ENCODE measurements around the gene MCM9.

Gene MCM9

DNA sequence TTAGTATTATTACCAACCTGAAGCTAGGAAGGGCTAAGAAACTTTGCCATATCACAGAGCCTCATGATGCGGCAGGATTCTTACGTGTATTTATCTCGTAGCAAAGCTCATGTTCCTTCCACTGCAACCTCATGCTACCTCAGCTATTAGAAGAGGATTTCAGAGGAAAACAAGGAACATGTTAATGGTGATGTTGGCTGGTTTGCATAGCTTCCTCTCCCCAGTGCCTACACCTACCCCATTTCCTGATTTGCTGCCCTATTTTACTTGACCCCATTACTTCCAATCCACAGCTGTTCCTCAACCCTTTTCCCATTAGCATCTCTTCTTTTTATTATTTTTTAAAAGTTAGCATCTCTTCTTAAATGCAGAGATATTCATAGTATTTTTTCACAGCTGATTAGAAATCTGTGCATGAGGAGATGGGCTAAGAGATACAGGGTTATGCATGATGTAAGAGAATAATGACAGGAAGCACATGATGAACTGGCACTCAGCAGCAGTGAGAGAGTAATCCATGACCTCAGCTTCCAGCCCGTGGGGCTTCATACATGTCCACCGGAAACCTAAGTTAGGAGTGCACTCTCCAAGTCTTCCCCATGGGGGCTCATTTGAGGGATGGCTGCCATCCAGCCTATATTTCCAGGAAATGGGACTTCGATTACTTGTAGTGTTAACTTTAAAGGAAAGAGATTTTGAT is 147.1 kb downstream of the MCM9 start:
- TF ChIP-seq, protein P1, sequence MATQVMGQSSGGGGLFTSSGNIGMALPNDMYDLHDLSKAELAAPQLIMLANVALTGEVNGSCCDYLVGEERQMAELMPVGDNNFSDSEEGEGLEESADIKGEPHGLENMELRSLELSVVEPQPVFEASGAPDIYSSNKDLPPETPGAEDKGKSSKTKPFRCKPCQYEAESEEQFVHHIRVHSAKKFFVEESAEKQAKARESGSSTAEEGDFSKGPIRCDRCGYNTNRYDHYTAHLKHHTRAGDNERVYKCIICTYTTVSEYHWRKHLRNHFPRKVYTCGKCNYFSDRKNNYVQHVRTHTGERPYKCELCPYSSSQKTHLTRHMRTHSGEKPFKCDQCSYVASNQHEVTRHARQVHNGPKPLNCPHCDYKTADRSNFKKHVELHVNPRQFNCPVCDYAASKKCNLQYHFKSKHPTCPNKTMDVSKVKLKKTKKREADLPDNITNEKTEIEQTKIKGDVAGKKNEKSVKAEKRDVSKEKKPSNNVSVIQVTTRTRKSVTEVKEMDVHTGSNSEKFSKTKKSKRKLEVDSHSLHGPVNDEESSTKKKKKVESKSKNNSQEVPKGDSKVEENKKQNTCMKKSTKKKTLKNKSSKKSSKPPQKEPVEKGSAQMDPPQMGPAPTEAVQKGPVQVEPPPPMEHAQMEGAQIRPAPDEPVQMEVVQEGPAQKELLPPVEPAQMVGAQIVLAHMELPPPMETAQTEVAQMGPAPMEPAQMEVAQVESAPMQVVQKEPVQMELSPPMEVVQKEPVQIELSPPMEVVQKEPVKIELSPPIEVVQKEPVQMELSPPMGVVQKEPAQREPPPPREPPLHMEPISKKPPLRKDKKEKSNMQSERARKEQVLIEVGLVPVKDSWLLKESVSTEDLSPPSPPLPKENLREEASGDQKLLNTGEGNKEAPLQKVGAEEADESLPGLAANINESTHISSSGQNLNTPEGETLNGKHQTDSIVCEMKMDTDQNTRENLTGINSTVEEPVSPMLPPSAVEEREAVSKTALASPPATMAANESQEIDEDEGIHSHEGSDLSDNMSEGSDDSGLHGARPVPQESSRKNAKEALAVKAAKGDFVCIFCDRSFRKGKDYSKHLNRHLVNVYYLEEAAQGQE (IDR thresholded peaks at IDR 0.05; ENCODE audit: insufficient replicate concordance, low read depth) = no peak
- no peak for TF ChIP-seq GABPA (IDR thresholded peaks at IDR 0.05; ENCODE audit: low read depth)
- TF ChIP-seq SPI1 (IDR thresholded peaks at IDR 0.05; ENCODE audit: borderline replicate concordance, low read depth) = no peak
- no peak for TF ChIP-seq POLR2AphosphoS5 (IDR thresholded peaks at IDR 0.05; ENCODE audit: low read depth)
- TF ChIP-seq, protein P2, sequence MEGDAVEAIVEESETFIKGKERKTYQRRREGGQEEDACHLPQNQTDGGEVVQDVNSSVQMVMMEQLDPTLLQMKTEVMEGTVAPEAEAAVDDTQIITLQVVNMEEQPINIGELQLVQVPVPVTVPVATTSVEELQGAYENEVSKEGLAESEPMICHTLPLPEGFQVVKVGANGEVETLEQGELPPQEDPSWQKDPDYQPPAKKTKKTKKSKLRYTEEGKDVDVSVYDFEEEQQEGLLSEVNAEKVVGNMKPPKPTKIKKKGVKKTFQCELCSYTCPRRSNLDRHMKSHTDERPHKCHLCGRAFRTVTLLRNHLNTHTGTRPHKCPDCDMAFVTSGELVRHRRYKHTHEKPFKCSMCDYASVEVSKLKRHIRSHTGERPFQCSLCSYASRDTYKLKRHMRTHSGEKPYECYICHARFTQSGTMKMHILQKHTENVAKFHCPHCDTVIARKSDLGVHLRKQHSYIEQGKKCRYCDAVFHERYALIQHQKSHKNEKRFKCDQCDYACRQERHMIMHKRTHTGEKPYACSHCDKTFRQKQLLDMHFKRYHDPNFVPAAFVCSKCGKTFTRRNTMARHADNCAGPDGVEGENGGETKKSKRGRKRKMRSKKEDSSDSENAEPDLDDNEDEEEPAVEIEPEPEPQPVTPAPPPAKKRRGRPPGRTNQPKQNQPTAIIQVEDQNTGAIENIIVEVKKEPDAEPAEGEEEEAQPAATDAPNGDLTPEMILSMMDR (IDR thresholded peaks at IDR 0.05; ENCODE audit: insufficient read depth, low read length) = no peak
- no peak overlapping the region for H3K4me3 ChIP-seq (replicated peaks; ENCODE audit: insufficient read depth, low read length)
- no peak overlapping the region for H3K27ac ChIP-seq (replicated peaks)
- H3K27me3 ChIP-seq (ENCODE audit: insufficient read depth, poor library complexity, severe bottlenecking) = no peaks in the 10 kb centered on the region
- DNase-seq (ENCODE audit: low read depth in 1 of 2, low spot score in 1 of 2) = no peak

DNA sequence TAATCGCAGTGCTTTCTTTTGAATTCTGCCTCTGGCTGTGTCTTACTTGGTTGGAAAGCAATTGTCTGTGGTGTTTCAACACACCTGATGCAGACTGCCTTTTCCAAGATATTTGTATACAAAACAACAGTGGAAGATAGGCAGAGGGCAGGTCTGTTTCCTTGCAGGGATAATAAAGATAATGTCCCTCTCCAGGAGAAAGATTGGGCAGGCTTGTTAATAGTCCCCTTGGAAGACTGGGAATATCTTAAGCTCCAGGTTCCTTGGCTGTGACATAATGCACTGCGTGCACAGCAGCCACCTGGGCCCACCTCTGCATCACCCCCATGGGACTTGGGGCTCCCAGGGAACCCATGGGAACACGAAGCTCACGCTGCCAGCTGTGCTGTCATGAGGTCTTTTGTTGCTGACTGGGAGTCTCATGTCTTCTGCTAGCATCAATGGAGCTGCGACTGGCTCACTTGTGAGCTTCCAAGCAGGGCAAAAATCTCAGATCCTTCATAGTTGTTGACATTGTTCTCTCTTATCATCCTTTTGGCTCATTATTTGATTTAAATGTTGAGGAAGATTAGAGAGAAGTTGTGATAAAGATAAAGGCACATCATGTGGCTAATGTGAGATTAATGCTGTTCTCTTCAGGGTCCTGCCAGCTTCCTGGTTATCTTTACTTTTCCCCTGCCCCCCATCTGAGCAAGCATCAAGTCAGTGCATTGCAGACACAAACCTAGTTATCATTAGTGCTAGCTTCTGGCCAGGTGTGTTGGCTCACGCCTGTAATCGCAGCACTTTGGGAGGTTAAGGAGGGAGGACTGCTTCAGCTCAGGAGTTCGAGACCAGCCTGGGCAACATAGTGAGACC is 148.1 kb downstream of the MCM9 start:
- DNase-seq (ENCODE audit: low read depth in 1 of 2, low spot score in 1 of 2) = no peak
- Histone ChIP-seq H3K4me3 (replicated peaks; ENCODE audit: insufficient read depth, low read length) (no peak overlapping the region), H3K27ac (replicated peaks) (no peak overlapping the region), H3K27me3 (ENCODE audit: insufficient read depth, poor library complexity, severe bottlenecking) (no peaks in the 10 kb centered on the region)
- TF ChIP-seq, protein P2 (IDR thresholded peaks at IDR 0.05; ENCODE audit: insufficient read depth, low read length) = no peak
- TF ChIP-seq, protein P1 (IDR thresholded peaks at IDR 0.05; ENCODE audit: insufficient replicate concordance, low read depth) = no peak
- TF ChIP-seq GABPA (IDR thresholded peaks at IDR 0.05; ENCODE audit: low read depth) (no peak), POLR2AphosphoS5 (IDR thresholded peaks at IDR 0.05; ENCODE audit: low read depth) (no peak), SPI1 (IDR thresholded peaks at IDR 0.05; ENCODE audit: borderline replicate concordance, low read depth) (no peak)

DNA sequence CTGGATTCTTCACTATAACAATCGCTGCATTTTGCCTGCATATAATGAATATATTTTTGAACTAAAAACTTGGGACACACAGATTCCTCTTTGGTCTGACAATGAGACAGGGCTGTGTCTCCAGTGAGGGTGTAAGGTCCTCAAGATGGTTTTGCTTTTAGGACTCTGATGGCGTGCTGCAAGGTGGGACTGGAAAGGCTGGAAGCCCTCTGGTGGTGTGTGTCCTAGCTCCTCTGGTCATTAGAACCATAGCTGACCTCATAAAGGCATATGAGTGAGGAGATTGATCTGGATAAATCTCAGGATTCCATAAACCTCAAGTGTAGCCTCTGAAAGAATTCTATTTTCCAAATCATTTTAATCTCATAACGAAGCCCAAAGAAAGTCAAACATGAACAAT is 149.4 kb downstream of the MCM9 start:
- TF ChIP-seq POLR2AphosphoS5 (IDR thresholded peaks at IDR 0.05; ENCODE audit: low read depth) = no peak
- no peak for TF ChIP-seq GABPA (IDR thresholded peaks at IDR 0.05; ENCODE audit: low read depth)
- TF ChIP-seq, protein P1 (IDR thresholded peaks at IDR 0.05; ENCODE audit: insufficient replicate concordance, low read depth) = no peak
- TF ChIP-seq SPI1 (IDR thresholded peaks at IDR 0.05; ENCODE audit: borderline replicate concordance, low read depth) = no peak
- TF ChIP-seq, protein P2 (IDR thresholded peaks at IDR 0.05; ENCODE audit: insufficient read depth, low read length) = no peak
- Histone ChIP-seq H3K27ac (replicated peaks) (no peak overlapping the region), H3K4me3 (replicated peaks; ENCODE audit: insufficient read depth, low read length) (no peak overlapping the region), H3K27me3 (ENCODE audit: insufficient read depth, poor library complexity, severe bottlenecking) (no peaks in the 10 kb centered on the region)
- DNase-seq (ENCODE audit: low read depth in 1 of 2, low spot score in 1 of 2) = no peak
